Hepatocyte (in vitro differentiated cells): ENCODE data around the gene HLA-DPB1.

Source experiments
- EZH2 ChIP-seq: fragments of 200-600 bp; sonication (generic); IDR thresholded peaks from 2 replicates; pipeline ENCODE4 v1.6.1; 2016; ENCODE audit warnings: antibody characterized with exemption, mild to moderate bottlenecking, borderline replicate concordance
- EZH2phosphoT487 ChIP-seq: fragments of 200-600 bp; sonication (generic); IDR thresholded peaks from one replicate; pipeline ENCODE4 v1.6.1; 2018; ENCODE audit warnings: antibody characterized with exemption, mild to moderate bottlenecking, low read depth, moderate library complexity; ENCODE audit not compliant: unreplicated experiment, severe bottlenecking

- TF ChIP-seq EZH2 (no peak), EZH2phosphoT487 (no peak)
These were observed 39.3 kb upstream of the HLA-DPB1 start for GRCh38 chr6:33036535-33036934.
